HG02938 (cell line): ENCODE results near the gene ZMYND10.

Experiments
- ATAC-seq: cut with Tn5 transposase; IDR thresholded peaks from one replicate; pipeline ENCODE4 v1.9.1; 2021; ENCODE audit warnings: mild to moderate bottlenecking, moderate library complexity; ENCODE audit not compliant: unreplicated experiment

The ZMYND10 gene

DNA sequence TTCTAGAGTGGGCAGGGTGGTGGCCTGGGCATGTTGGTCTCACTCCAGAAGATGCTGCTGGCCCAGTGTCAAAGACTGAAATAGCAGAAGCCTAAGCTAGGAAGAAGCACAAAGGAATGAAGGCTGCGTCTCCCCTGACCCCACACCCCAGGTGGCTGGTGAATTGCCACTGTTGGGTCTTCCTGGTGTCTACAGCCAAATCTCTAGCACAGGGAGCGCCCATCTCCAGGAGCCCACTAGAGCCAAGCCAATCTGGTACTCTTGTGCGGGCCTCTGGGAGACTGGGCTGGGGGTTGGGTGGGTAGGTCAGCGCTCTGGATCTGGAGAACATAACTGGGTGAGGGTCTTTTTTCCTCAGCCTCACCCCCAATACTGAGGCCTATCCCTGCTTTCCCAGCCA lies 18.4 kb downstream of the ZMYND10 start:
- no peak for ATAC-seq

DNA sequence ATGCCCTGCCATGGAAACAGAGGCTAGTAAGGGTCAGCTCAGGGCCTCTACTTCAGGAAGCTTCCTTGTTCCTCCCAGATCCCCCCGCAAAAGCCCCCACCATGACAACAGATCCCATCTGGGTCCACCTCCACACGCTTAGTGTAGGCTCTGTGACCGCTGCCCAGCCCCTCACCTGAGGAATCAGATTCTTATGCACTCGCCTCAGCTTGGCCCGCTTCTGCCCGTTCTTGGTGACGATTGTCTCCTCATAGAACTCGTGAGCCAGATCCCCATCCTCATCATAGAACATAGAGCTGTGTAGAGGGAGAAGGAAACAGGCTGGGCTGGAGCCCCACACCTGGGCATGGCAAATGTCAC lies 19.4 kb downstream of the ZMYND10 start:
- ATAC-seq, result no peak

DNA sequence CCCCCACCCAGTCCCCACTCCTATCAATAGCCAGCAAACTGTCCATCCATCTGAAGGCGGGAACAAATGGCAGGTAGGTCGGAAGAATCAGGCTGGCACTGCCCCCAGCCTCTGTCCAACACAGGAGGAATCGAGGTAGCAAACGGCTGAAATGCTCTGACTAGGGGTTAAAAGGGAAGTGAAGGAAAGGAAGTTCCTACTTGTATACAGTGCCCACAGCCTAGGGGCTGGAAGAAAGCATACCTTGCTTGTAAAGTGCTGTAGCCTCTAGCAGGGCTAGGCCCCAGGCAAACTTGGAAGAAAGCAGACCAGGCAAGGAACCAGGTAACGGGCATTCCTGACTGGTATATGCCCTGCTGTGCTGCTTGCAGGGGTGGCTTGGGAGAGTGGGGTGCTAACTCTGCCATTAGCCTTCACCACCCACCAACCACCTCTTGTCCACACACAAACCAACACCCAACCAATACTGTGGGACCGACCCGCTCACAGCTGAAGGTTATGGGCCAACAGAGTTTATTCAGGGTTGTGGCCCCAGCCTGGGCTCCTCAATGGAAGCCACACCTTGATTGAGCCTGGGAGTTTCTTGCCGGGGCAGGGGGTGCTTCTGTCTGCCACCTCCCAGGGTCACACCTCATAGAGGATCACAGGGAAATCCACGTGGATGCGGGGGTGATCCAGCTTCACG lies 19.9 kb downstream of the ZMYND10 start:
- no peak for ATAC-seq

DNA sequence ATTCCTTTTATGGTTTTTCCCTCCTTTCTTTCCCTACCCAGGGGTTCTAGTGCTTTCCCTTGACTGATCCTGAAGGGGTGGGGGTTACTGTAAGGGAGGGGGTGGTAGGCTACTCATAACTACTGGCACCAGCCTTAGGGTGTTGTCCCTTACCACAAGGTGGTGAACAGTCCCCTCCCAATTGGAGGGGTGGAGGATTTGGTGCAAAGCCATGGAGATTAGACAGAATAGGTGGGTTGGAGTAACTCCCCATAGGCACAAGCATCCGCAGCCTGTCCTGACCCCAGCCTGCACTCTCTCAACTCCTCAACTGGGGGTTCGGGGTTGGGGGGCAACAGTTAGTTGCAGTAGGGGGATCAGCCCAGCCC lies 20.4 kb downstream of the ZMYND10 start:
- ATAC-seq, result no peak

DNA sequence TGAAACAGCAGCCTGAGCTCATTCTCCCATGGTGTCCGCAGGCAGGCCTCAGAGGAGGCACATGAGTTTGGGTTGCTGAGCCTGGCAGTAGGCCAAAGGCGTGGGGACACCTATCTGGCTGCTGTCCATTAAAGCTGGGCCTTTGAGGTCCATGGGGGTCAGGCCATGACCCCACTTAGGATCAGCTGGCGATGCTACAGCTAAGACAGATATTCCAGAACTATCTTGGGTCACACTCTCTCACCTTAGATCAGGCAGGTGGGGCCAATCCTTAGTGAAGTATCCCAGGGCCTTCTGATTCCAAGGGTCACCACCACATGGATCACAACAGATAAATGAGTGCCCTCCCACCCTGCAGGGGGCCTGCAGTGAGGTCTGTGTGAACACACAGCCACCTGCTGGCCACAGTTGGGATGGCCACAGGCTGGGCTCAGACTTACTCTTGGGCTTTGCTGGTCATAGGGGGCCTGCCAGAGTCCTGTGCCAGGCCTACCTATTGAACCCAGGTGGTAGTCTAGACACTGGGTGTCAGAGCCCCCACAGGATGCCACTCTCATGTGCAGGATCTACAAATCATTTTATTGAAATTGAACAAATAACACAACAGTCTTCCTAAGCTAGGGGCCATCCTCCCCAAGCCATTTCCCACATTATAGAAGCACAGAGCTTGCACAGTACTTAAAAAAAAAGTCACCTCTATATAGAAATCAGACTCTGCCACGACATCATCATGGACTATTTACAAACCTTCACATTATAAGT lies 21.0 kb downstream of the ZMYND10 start:
- no peak for ATAC-seq

DNA sequence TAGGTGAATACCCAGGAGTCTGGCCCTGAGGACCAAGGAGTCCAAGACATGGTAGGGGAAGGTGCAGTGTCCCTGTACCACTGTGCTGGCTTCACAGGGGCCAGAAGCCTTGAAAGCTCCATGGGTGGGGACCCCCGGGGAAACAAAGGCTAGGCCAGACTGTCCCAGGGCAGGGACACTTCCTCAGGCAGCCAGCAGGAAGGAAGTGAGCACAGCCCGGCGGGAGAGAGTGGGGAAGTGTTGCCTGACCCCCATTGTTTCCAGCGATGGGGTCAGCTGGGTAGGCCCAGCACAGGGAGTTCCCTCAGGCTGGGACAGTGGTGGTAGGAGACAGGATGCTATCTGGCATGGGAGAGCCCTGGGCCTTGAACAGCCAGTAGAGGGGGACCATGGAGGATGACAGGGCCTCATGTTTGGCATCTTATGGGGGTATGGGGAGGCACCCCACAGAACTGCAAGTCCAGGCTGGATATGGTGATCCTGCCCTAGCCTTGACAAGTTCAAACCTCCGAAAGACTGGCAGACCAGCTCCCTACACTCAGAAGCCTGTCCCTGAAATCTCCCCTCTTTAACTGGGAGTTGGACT lies 21.8 kb downstream of the ZMYND10 start:
- no peak for ATAC-seq

DNA sequence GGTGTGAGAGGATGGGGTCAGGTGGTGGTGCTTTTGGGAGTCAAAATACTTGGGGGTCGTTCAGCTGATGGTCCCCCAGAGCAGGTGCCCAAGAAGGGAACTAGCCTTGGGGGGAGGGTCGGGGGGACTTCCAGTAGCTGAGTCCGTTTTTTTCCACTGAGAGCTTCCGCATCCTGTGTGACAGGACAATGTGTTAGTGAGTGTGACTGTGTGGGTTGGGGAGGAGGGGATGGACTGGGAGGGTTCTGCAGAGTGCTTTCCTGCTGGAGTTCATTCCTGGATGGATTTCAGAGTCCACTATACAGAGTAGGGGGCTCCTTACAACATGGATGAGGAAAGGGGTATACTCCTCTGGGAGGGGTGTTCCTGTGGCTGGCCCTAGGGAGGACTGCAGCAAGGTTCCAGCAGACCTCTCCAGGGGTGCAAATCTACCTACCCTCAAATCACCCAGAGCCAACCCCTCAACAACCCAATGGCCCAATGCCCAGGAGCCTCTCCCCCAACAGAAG lies 22.4 kb downstream of the ZMYND10 start:
- no peak for ATAC-seq

DNA sequence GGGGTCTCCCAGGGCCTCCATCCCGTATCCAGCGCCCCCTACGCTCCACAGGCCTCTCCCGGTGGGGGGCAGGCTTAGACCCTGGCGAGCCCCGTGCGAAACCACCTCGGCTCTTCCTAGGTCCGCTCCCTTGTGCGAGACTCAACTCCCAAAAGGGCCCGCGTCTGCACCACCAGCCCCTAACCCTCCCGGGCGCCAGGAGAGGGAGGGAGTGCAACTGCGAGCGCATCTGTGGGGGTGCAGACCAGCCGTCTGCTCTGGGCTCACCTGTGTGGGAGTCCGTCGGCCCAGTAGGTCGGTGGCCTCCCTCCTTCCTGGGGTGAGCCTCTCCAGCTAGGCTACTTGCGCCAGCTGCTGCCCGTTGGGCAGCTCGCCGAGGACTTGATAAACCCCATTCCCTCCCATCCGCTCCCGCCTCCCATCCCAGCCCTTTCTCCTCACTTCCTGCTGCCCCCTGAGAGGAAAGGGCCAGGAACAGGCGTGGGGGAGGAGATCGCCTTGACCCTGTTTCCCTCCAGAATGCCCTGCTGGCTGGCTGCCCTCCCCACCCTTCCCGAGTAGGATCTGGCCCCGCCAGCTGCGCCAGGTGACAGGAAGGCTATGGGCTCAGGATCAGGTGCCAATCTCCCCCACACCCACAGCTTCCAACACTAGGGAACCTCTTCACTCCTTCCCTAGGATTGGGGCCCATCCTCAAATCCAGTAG lies 23.0 kb downstream of the ZMYND10 start, which contains the start of gene HYAL2:
HYAL2 (minus strand) TSS at position 360 of the 706 bp plus-strand sequence. CDS start 2,256 bp downstream, outside the sequence.
- ATAC-seq, result no peak

DNA sequence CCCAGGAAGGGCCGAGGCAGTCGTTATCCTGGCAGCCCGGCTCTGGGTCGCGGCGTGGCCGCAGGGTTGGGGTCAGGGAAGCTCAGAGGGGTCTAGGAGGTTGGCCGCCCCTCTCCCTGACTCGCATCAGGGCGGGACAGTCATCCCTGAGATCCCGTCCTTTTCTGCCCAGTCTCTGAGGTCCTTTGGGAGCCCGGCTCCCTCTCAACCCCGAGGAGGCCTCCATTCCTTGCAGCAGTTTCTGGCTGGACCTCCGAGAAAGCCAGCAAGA lies 23.5 kb downstream of the ZMYND10 start:
- no peak for ATAC-seq

DNA sequence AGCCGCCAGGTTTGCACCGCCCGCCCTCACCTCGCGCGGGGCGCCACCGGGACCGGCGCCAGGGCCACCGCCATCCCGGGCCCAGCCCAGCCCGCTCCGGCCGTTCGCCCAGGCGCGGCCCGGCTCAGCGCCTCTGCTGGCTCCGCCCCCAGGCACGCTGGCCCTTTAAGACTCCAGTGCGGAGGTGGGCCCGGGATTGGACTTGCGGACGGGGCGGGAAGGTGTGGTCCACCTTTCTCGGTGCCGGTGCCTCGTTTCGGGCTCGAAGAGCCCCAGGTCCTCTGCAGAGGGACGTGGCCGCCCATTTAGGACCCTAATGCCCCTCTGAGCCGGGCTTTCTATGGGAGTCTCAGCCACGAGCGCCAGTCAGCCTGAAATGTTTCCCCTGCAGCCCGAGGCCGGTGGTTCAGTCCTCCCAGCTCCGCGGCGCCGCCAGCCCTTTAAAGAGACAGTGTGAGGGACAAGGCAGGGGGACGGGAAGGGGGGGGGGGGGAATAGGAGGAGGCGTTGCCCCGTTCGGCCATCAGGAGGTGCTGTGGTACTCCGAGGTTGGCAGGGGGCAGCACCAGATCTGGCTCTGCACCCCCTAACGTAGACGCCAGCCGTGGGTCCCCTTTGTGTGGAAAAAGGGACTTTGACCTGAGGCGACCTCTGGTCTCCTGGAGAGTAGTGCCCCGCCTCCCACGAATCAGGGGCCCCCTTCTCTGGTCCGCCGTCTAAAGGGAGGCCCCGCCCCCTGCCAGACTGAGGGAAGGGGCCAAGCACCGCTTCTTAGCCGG lies 24.0 kb downstream of the ZMYND10 start:
- peak; percentile 73 for ATAC-seq

DNA sequence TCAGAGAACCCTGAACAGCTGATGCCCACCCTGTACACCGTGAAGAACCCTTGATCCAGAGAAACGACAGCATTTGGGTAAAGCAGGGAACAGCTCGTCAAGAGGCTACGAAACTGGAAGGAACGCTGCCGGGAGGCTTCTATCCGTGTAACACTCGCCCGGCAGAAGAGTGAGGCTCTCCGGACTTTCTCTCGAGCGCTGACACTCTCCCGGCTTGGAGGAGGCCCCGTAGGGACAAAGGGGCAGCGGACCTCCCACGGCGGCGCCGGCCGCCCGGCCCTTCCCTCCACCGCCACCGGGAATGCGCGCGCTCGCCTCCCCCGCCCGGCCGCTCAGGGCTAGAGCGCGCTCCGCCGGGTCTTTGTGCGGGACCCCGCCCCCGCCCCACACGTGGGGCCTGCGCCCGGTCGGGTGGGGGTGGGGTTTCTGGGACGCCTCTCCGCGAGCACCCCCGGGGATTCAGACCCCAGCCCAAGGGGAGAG lies 24.6 kb downstream of the ZMYND10 start:
- peak; percentile 46 for ATAC-seq

DNA sequence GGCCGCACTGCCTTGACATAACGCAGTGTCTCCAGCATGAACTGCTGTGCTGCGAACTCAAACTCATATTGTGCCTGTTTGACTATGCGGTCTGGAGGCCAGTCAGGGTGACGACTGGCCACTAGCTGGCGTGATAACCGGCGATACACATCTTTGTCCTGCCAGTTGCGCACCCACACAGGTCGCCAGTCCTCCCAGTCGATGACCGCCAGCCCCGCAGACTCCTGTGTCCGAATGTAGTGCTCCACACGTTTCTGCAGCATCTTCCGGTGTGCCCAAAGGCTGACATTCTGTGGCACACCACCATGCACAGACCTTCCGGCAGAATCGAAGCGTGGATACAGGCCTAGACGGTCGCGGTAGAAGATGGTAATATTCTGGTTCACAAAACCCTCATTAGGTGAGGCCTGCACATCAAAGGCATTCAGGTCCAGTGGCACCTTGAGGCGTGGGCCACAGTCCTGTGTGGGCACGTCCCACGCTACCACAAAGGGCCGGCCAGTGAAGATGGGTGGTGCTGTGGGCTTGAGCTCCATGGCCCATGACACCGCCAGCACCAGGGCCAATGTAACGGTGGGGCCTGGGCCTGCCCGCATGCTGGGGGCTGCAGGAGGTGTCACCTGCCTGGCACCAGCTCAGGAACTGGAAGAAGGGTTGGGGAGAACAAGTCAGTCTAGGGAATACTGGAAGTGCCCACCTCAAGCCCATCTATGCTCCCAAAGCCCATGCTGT lies 25.5 kb downstream of the ZMYND10 start:
- ATAC-seq, result no peak

DNA sequence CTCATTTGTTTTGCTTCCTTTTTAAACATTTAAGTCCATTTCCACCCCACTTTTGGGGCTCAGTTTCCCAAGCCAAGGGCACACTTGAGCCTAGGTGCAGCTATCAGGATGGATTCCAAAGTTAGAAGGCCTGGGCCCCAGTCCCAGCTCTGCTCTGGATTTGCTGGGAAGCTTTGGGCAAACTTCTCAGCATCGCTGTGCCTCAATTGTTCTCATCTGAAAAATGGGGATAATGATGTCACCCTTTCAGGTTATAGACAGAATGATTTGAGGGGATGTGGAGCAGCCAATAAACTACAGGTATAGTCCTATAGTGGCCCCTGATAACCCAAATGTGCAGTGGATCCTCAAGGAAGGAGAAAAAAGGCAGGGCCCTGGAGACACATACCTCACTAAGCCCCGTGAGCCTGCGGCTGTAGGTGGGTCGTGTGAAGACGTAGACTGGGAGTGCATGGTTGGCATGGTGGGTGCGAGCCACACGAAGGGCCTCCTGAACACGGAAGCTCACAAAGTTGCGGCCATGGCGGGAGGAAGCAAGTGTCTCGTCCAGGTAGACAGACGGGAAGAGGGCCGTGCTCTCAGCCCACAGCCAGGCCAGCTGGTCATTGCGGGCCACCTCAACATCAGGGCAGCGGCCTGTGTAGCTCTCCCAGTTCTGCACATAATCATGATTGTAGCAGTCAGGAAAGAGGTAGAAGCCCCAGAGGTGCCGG lies 26.2 kb downstream of the ZMYND10 start:
- ATAC-seq, result no peak

DNA sequence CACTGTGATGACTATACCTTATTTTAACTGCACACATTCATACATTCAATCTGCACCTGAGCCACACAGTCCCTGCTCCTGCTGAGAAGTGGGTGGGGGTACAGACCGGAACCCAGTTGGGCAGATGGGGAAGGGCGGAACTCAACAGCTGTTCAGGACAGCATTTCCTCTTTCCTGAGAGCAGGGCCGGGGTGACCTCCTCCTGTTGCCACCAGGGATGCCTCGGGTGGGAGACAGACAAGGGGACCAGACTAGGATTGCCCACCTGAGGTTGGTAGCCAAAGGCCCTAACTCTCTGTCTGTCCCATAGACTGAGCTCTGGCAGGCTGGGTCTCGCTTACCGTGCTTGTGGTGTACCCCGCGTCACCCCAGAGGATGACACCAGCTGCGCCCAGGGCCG lies 26.9 kb downstream of the ZMYND10 start:
- ATAC-seq, result no peak

DNA sequence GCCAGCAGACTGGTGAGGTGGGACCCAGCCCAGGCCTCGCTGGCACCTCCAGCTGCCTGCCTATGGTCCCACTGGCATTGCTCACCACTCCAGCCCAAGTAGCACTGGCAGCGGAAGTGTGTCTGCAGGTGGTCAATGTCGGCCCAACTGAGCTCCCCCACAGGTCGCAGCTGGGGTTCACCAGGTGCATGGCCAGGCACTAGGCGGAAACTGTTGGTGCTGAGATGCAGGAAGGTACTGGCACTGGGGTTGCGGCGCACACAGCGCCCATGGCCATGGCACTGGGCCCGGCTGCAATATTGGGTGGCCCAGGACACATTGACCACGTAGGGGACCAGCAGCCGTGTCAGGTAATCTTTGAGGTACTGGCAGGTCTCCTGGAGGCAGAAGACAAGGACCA lies 27.4 kb downstream of the ZMYND10 start:
- ATAC-seq, result no peak

DNA sequence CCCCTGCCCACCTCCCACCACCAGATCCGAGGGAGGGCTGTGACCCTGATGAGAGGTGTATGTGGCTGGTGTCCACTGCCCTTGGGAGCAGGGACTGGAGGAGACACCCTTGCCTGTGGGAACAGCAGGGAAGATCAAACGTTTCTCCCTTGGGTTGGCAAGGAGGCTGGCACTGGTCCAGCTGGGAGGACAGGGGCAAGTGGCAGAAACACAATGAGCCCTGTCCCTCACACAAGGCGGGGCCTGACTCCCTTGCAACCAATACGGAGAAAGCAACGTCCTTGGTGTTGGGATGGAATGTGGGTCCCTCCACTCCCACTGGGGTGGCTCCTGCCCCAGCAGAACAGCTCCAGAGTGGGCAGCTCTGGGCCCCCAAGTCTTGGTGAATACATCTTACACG lies 28.2 kb downstream of the ZMYND10 start:
- no peak for ATAC-seq

DNA sequence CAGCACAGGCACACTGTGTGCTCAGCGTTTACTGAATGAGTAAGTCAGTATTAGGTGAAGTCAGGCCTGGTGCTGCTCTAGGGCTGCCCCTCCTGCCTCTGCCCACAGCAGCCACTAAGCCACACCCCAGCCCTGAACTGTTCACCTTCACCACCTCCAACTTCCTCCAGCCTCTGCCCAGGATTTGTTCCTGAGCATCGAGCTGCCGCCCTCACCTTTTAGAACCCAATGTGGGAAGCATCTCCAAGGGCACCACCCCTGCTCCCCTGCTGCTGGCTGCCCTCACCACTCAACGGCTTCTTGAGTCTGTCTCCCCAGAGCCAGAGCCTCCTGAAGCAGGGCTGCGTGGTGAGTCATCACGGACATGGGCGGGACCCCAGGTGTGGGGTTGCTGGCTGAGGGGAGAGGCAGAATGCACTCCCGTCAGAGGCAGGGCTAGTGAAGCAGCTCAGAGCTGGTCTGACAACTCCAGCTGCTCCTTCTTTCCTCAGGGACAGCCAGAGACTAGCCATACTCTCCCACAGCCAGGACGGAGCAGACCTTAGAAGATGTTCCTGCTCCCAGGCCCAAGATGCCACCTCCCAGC lies 28.8 kb downstream of the ZMYND10 start:
- ATAC-seq, result no peak

DNA sequence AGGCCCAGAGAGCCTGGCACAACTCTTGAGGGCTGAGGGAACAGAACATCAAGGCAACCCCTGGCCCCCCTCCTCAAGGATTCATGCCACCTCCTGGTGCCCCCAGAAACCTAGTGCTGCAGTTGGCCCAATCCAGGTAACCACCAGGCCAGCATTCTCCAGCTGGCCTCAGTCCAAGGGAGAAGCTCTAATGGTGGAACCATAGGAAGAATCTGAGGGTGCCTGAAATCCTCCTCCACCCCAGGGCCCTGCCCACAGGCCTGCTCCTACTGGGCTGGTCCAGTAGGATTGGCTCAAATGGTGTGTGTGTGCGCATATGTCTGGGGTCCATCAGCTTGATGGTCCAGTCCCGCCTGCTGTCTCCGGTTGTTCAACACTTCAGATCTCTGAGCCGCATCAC lies 30.7 kb downstream of the ZMYND10 start:
- ATAC-seq, result no peak

DNA sequence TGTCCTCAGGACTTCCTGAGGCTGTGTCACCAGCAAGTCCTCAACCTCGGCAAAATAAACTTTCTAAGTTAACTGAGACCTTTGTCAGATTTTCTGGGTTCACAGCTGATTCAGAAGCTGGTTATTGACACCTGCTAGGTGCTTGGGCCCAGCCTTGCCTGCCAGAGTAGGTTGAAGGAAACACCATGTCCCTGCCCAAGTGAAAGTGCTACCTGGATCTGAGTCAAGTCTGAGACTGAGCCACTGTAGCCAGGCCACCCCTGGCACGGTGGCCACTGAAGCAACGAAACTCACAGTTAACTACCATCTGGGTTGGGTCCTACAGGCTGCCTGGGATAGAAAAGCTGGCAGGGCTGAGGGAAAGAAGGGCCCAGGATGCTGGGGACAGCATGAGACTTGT lies 31.2 kb downstream of the ZMYND10 start:
- ATAC-seq, result no peak
